ENCODE measurements around the gene FBXL3. TPM values are rescaled to one million over a fixed set of nuclear protein-coding genes. Genes with fewer than 3 reads are reported as not detected.

Gene FBXL3
- polyA plus RNA-seq, 1 donor (not counting 4 experiments of a cell fraction or from before 2014, with no cell fraction given): 25.4 TPM

DNA sequence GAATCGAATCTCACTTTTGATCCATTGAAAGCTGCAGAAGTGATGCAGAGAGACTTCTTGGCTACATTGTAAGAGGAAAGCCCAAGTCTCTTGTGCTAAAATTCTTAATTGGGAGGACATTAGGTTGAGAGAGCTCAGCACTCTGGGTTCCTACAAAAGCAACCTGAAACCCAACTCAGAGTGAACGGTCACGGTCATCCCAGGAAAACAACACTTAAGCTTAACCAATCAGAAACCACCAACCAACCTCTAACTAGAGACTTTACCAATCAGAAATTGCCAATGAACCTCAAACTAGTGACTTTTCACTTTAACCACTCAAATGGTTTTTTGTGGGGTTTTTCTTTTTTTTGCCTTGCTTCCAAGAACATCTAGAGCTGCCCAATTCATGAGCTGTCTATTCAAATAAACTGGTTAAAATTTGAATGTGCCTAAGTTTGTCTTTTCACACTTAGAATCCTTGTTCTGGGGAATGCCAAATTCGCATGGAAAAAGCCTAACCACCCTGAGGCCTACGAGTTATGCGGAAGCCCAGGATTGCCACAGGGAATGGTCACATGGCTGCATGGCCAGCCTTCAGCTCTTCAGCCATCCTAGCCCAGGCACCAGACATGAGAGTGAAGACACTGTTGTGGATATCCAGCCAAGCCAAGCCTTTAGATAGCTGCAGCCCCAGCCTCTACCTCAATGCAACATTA lies 52.9 kb downstream of the FBXL3 start:
- Histone ChIP-seq H2AFZ (ENCODE audit: control insufficient read depth, low read length) (no peak overlapping the region), H3K36me3 (ENCODE audit: control insufficient read depth in 2 of 2, extremely low read depth in 1 of 2, insufficient read depth in 2 of 2, low read length in 2 of 2) (no peaks in the 10 kb centered on the region), H4K20me1 (ENCODE audit: control insufficient read depth, extremely low read depth, insufficient read depth, low read length) (no peaks in the 10 kb centered on the region), H3K4me1 (ENCODE audit: control insufficient read depth, extremely low read depth, insufficient read depth, low read length) (peaks cover 19% of the 10 kb centered on the region), H3K27ac (ENCODE audit: control insufficient read depth, insufficient read depth, low read length) (no peak overlapping the region), H3K27me3 (ENCODE audit: control insufficient read depth, extremely low read depth, insufficient read depth, low read length) (peaks cover 10% of the 10 kb centered on the region), H3K9me3 (ENCODE audit: control insufficient read depth, low read depth, low read length) (no peaks in the 10 kb centered on the region), H3K9me1 (ENCODE audit: control insufficient read depth, extremely low read depth, insufficient read depth, low read length) (no peaks in the 10 kb centered on the region), H3K4me2 (ENCODE audit: control insufficient read depth, extremely low read depth, insufficient read depth, low read depth, low read length) (no peak overlapping the region), H3K79me2 (ENCODE audit: control insufficient read depth, insufficient read depth, low read length) (no peaks in the 10 kb centered on the region), H3K9ac (ENCODE audit: control insufficient read depth, extremely low read depth, insufficient read depth, low read length) (no peak overlapping the region), H3K4me3 (ENCODE audit: control insufficient read depth in 2 of 3, extremely low read depth in 1 of 3, insufficient read depth in 2 of 3, low read depth in 1 of 3, low read length in 3 of 3) (no peak overlapping the region)
- FAIRE-seq (no peak), DNase-seq (ENCODE audit: low read depth, low spot score) (no peak)
- no peak for TF ChIP-seq EZH2 (IDR thresholded peaks at IDR 0.05; ENCODE audit: low read length)
- TF ChIP-seq, protein P1, sequence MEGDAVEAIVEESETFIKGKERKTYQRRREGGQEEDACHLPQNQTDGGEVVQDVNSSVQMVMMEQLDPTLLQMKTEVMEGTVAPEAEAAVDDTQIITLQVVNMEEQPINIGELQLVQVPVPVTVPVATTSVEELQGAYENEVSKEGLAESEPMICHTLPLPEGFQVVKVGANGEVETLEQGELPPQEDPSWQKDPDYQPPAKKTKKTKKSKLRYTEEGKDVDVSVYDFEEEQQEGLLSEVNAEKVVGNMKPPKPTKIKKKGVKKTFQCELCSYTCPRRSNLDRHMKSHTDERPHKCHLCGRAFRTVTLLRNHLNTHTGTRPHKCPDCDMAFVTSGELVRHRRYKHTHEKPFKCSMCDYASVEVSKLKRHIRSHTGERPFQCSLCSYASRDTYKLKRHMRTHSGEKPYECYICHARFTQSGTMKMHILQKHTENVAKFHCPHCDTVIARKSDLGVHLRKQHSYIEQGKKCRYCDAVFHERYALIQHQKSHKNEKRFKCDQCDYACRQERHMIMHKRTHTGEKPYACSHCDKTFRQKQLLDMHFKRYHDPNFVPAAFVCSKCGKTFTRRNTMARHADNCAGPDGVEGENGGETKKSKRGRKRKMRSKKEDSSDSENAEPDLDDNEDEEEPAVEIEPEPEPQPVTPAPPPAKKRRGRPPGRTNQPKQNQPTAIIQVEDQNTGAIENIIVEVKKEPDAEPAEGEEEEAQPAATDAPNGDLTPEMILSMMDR (optimal IDR thresholded peaks at IDR 0.05 in 1 of 3, IDR thresholded peaks at IDR 0.05 in 1 of 3, conservative IDR thresholded peaks at IDR 0.05 in 1 of 3; ENCODE audit: extremely low read depth in 1 of 3, insufficient read depth in 2 of 3, low read length in 3 of 3): no peak
- dilution Hi-C loops (cut with MboI; ENCODE audit: extremely low pct_ligation_motif_present, low sequenced_read_pairs): no loop called here

DNA sequence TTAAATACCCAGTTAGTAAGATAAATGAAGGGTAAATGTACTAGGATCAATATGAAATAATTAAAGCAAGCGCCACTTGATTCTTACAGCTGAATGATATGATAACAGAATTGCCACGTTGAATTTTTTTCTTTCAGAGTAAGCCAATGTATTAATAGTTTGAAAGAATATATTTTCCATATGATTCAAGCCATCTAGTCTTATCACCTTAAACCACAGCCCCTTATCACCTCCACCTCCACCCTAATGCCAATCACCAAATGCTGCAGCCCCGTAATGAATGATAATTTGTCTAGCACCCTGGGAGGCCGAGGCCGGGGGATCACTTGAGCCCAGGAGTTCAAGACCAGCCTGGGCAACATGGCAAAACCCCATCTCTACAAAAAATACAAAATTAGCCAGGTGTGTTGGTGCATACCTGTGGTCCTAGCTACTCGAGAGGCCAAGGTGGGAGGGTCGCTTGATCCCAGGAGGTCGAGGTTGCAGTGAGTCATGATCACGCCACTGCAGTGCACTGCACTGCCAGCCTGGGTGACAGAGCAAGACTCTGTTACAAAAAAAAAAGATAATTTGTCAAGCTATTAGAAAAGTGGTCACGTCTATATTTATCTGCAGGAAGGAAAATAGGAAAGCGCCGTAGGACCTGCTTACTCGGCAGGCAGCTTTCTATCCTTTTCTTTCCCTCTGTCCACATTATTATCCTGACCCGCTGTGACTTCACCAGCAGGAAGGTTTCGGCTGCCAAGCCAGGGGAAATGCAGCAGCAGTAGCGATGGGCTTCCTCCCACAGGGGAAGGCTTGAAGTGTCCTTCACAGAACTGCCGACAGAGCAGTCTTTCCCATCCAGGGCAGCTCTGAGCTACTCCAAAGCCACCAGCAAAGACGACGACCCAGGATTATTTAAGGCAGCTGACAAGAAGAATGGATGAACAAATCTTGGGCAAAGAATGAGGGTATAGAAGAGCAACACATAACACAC lies 54.8 kb downstream of the FBXL3 start:
- Histone ChIP-seq H3K9ac (ENCODE audit: control insufficient read depth, extremely low read depth, insufficient read depth, low read length) (no peak overlapping the region), H3K79me2 (ENCODE audit: control insufficient read depth, insufficient read depth, low read length) (no peaks in the 10 kb centered on the region), H3K27me3 (ENCODE audit: control insufficient read depth, extremely low read depth, insufficient read depth, low read length) (peaks cover 1% of the 10 kb centered on the region), H3K27ac (ENCODE audit: control insufficient read depth, insufficient read depth, low read length) (no peak overlapping the region), H3K36me3 (ENCODE audit: control insufficient read depth in 2 of 2, extremely low read depth in 1 of 2, insufficient read depth in 2 of 2, low read length in 2 of 2) (no peaks in the 10 kb centered on the region), H2AFZ (ENCODE audit: control insufficient read depth, low read length) (no peak overlapping the region), H3K9me3 (ENCODE audit: control insufficient read depth, low read depth, low read length) (no peaks in the 10 kb centered on the region), H3K4me1 (ENCODE audit: control insufficient read depth, extremely low read depth, insufficient read depth, low read length) (peaks cover 19% of the 10 kb centered on the region), H3K4me3 (ENCODE audit: control insufficient read depth in 2 of 3, extremely low read depth in 1 of 3, insufficient read depth in 2 of 3, low read depth in 1 of 3, low read length in 3 of 3) (no peak overlapping the region), H3K9me1 (ENCODE audit: control insufficient read depth, extremely low read depth, insufficient read depth, low read length) (no peaks in the 10 kb centered on the region), H3K4me2 (ENCODE audit: control insufficient read depth, extremely low read depth, insufficient read depth, low read depth, low read length) (no peak overlapping the region), H4K20me1 (ENCODE audit: control insufficient read depth, extremely low read depth, insufficient read depth, low read length) (no peaks in the 10 kb centered on the region)
- TF ChIP-seq, protein P1 (optimal IDR thresholded peaks at IDR 0.05 in 1 of 3, IDR thresholded peaks at IDR 0.05 in 1 of 3, conservative IDR thresholded peaks at IDR 0.05 in 1 of 3; ENCODE audit: extremely low read depth in 1 of 3, insufficient read depth in 2 of 3, low read length in 3 of 3): no peak
- TF ChIP-seq EZH2 (IDR thresholded peaks at IDR 0.05; ENCODE audit: low read length): no peak
- dilution Hi-C loops (cut with MboI; ENCODE audit: extremely low pct_ligation_motif_present, low sequenced_read_pairs): no loop called here
- no peak for DNase-seq (ENCODE audit: low read depth, low spot score)
- FAIRE-seq: no peak
